NOMO-1 treated with dmso at 0.1 percent for 144 hours (cell line): ENCODE results near the gene BMS1.
A peak's percentile ranks its signal among the peaks of the same experiment; 100 is the strongest.
"Not testable (repeated sequence)": the region's sequence is repeated elsewhere in the genome, so short reads cannot be mapped to it uniquely, and the experiment has no call there.

Source experiments
- DNase-seq: peaks from one replicate; lab custom pipeline; 2025; ENCODE audit not compliant: unreplicated experiment; lab: John Stamatoyannopoulos, UW

The BMS1 gene

DNA sequence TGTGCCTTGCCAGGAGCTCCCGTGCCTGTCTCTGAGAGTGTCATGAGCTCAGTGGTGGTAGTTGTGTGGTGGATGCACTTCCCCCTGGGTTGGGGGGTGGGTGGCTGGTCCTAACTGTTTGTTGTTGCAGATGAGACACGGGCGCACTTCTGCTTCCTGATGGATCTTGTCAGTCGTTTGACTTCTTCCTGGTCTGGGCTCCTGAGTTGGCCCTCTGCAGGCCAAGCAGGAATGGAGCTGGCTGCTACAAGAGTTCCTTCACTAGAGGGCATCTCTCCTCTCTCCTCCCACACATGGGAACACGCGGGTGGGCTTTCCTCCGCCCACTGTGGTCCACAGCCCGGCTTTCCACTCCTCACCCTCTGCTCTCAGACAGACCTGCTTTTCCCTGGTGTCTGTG is 82.0 kb downstream of the BMS1 start:
- DNase-seq: peak; percentile 22

DNA sequence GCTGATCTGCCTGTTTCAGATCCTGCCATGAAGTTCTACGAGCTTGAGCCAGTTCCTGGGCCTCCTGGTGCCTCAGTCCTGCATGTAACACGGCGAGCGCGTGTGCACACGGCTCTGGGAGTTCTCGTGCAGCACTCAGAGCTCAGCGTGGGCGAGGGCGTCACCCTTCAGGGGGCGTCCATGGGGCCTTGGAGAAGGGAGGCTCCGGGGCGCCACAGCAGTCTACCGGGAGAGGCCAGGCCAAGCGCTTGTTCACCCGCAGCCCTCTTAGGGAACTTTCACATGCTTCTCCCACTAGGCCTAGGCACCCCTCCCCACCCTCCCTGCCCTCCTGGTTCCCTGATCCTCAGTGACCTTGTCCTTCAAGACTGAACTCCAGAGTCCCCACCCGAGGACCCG is 83.1 kb downstream of the BMS1 start:
- no peak for DNase-seq

DNA sequence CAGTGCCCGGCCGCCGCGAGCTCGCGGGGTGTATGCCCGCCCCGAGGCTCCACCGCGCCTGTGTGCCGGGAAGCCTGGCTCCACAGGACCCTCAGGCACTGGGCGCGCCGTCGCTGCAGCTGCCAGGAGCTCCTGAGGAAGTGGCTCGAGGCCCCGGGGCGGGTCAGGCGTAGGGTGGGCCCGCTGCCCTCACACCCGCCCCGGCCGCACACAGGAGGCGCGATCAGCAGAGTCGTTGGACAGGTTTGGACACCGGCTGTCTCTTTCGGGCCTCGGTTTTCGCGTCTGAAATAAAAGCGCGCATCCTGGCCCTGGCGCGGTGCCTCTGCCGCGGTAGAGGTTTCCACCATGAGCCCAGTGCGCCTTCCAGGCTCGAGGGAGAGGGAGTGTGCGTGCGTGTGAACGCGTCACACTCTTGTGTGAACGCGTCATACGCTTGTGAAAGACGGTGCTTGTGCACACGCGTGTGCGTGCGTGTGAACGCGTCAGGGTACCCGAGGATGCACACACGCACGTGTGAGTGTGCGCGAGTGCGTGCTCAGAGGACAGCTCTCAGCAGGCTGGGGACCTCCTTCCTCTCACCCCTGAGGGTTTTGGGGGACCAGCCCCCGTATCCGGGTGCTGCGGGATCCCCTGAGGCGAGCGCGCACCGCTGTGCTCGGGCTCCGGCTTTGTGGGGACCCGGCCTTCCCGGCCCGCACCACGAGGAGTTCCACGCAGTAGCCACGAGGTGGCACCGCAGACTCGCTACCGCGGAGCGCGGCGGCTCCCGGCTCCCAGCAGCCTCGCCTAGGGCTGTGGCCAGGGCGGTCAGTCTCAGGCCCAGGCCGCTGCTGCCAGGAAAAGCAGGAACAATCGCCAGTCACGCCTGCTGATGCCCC is 83.8 kb downstream of the BMS1 start:
- DNase-seq: peak; percentile 57

DNA sequence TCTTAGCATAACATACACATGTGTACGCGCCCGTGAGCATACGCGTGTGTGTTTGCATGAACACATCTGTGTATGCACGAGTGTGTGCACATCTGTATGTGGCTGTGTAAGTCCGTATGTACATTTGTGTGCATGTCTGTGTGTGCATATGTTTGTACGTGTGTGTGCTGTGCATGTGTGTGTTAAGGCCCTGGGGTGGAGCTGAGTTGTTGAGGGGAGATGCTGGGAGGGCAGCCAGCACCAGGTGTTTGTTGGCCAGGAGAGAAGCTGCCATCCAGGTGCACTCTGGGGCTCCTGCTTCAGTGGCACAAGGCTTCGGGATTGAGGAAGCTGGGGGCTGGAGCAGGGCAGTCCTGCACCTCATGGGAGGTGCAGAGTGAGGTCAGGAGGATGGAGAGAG is 85.0 kb downstream of the BMS1 start:
- DNase-seq: no peak

DNA sequence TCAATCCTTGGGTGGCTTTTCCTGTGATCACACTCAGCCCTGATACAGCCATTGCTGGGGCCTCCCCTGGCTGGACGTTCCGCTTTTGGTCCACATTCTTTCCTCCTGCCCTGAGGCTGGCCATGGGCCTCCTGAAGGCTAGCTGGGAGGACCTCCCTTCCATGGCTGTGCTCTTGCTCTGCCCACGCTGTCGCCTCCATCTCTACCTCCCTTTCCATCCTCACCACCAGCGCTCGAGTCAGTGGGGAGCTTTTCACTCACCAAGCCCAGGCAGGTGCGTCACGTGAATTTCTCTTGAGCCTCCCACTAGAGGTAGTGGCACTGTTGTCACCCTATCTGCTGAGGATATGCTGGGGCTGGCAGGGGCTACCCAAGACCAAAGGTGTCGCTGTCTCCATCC is 85.9 kb downstream of the BMS1 start:
- DNase-seq: no peak

DNA sequence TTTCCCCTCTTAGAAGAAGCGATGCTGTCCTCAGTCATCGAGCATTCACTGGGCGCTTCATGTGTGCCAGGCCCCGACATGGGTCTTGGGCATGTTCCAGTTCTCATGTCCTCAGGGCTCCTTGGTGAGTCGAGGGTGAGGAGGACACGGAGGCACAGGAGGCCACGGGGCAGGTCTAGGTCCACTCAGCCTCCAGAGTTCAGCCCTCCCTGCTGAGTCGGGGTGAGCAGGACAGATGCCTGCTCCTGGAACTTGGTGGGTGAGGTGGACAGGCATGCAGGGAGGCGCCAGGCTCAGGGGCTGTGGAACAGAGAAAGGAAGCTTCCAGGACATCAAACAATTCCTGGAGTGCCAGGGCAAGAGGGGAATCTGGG is 87.4 kb downstream of the BMS1 start:
- no peak for DNase-seq

DNA sequence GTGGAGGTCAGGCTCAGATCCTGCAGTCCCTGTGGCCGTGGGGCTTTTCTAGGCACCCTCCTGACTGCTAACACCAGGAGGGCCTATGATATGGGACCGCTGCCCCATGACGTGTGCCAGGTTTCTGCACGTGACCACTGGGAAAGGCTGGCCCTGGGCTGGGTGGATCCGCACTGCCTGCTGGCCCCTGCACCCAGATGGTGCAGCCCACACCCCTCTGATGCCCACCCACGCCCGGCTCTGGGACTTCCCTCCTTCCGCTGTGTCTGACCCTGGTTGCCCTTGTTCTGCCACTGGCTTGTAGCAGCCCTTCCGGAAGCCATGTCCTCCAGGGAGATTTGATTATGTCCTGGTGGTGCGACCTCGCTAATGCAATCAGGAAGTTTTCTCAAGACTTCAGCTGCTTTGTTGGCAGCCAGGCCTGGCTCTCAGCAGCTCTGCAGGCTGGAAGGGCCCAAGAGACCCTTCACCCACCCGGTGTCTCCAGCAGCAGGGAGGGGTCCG is 88.6 kb downstream of the BMS1 start:
- DNase-seq: not testable (repeated sequence)

DNA sequence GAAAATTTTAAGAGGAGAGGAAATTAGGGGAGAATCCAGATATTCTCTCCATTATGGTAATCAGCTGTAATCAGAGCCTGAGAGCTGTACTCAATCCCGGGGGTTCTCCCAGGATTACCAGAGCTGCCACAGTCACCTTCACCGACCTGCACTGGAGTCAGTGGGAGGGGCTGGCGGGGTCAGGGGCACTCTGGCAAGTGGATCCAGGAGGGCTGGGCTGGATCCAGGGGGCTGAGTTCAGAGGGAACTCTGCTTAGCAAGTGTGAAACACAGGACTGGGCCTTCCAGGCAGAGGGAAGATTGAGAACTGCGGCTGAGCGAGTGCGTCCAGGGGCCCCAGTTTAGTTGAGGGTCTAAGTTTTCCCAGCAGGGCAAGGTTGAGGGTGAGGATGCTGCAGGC is 89.2 kb downstream of the BMS1 start:
- DNase-seq: no peak

DNA sequence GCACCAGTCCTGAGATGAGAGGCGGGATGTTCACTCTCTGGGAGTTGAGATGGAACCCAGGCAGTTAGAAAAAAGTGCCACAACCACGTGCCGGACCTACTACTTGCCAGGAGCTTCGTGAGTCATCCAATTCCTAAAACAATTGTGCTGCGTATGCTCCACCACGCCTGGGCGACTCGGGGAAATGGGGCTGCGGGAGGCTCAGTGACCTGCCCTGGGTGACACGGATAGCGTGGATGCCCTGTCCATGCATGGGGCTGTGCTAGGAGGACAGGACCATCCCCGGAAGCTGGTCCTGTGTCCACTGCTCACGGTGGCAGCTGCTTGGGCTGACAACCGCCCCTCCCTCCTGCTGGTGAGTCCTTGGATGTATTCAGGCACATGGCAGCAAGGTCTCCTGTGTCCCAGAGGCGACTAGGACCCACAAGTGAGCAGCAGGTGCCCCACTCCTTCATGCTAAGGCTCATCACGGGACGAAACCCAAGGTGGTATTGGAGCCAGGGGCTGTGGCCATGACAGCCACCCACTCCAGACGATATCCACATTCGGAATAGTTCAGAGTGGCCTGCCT is 90.4 kb downstream of the BMS1 start:
- DNase-seq: no peak

DNA sequence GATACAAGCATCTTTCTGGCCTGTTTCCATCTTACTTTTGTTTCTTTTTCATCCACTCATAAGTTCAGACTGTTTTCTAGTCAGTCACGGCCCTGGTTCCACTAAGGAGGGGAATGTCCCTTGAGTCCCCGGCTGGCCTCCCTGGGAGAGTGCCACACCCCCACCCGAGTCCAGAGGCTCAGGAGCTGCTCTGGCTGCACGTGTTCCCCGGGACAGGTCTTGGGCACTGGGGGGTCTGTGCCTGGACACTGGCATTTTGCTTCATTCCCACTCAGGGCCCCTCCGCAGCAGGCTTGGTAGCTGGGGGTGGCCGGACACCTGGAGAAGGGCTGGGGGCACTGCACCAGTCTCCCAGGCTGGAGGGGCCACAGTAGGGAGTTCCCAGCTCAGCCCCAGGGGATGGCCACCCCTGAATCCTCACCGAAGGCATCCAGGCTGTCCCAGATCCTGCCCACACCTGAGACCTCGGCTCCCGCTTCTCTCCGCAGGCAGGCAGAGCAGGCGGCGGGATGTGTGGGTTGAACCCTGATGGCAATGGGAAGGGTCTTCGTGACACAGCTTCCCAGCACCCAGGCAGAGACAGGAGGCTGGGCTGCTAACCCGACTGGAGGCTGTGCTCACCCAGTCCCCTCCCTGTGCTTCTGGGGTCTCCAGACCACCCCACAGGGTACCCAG is 92.3 kb downstream of the BMS1 start:
- DNase-seq: no peak

DNA sequence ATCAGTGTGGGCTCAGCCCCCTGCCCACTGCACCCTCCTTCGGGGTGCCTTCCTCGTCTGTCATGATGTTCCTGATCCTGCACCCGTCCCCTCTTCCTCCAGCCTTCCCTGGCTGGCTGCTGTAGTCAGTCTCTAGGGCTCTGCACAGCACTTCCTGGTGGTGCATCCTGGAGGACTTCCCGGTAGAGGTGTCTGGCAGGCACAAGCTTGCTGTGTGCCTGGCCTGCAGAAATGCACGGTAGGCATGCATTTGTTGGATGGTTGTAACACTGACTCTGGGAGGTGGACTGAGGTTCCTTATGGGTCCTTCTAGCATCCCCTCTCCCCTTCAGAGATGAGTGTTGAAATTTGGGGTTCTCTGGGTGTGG is 92.8 kb downstream of the BMS1 start:
- DNase-seq: no peak

DNA sequence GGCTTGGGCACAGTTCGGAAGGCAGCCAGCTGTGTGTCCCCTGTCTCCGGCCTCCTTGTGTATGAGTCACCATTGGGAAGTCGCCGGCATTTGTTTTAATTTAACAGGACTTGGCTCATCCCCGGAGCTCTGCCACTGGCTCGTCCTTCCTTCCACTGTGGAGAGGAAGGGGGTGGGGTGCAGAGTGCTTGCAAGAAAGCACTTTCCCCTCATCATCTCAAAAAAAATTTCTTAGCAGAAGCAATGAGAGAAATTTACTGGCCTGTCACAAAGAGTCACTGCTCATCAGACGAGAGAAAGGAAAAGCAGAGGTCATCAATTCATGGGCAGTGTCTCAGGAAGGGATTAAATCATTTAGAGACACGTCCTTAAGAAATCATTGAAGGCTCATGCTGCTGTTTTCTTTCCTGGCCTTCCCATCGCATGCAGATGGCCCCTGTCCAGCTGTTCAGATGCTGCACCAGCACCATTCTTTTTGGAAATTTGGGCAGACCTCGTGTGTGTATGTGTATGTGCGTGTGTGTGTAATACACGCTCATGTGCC is 93.3 kb downstream of the BMS1 start:
- no peak for DNase-seq

DNA sequence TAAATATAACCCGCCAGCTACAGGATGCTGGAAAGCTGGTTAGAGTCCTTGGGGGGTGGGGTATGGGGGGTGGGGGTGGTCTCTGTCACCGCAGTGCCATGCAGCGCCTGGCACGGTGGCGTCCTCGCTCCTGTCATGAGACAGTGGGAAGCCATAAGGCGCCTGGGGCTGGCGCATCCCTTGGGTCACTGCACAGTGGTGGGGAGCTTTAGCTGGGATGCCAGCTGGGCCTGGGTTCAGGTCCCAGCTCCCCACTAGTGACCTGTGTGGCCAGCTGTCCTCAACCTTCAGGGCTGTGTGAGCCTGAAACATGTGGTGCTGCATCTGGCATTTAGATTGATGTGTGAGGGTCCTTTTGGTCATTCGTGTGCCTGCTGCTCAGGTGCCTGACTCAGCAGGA is 93.9 kb downstream of the BMS1 start:
- DNase-seq: no peak

DNA sequence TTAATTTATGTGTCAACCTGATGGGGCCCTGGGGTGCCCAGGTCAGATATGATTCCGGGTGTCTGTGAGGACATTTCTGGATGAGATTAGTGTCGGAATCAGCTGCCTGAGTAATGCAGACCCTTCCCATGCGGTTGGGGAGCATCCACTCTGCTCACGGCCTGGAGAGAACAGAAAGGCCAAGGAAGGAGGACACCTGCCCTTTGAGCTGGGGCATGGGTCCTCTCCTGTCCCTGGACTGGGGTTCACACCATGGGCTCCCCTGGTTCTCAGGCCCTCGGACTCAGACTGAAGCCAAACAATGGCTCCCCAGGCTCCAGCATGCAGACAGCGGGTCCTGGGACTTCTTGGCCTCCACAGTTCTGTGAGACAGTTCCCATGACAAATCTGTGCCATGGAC is 94.3 kb downstream of the BMS1 start:
- DNase-seq: no peak

DNA sequence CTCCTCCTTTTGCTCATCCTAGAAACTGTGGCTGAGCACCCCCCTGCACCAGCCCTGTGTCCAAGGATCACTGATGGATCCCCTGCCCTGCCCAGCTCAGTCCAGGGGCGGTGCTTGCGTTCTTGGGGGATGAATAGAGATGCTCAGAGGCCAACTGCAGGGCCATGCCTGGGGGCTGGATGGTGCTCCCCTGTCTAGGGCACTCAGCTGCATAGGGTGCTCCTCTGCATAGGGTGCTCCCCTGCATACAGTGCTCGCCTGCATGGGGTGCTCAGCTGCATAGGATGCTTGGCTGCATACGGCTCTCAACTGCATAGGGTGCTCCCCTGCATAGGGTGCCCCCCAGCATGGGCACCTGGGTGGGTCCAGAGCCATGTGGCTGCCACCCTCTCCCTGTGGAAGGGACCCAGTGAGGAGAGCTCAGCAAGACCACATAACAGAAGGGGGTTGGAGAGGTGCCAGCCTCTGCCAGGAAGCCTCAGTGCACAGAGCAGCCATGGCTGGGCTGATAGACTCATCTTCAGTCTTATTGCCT is 95.0 kb downstream of the BMS1 start:
- no peak for DNase-seq

DNA sequence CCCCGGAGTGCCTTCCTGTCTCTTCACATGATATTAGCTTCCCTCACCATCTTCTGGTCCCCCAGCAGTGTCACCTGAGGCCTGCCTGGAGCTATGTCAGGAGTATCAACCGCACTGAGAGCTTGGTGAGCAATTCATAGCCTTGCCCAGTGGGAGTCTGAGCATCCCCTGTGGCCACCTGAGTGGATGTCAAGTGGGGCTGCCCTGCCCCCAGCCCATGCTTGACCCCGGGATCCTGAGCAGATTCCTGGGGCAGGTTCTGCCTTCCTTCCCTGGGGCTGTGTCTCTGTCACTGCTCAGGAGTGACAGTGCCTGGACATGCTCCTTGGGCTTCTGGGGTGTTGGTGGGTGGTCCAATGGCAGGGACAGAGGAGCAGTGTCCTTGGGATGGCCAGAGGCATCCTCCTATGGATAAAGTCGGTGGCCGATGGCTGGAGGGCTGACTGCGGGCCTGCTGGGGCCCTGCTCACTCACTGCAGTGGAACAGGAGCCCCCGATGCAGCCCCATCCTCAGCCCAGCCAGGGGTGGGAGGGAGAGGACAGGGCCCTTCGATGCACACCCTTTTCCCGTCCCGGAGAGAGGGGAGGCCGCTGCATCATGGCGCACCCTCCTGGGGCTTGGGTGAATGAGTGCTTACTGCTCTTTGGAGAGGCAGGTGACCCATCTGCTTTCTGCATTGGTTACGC is 95.7 kb downstream of the BMS1 start:
- DNase-seq: no peak

DNA sequence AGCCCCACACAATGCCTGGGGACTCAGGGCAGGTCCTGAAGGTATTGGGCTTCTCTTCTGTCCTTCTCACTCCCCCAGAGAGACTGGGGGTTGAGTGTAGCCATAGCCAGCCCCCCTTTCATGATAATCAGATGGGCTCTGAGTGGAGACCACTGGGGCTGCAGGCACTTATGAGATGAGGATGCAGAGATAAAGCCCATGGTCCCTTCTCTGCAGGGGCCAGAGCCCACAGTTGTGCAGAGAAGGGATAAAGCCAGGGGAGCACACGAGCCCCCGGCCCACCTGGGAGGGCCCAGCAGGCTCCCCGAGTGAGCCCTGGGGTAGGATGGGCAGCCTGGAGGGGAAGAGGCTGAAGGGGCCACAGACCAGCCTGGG is 96.2 kb downstream of the BMS1 start:
- DNase-seq: no peak

DNA sequence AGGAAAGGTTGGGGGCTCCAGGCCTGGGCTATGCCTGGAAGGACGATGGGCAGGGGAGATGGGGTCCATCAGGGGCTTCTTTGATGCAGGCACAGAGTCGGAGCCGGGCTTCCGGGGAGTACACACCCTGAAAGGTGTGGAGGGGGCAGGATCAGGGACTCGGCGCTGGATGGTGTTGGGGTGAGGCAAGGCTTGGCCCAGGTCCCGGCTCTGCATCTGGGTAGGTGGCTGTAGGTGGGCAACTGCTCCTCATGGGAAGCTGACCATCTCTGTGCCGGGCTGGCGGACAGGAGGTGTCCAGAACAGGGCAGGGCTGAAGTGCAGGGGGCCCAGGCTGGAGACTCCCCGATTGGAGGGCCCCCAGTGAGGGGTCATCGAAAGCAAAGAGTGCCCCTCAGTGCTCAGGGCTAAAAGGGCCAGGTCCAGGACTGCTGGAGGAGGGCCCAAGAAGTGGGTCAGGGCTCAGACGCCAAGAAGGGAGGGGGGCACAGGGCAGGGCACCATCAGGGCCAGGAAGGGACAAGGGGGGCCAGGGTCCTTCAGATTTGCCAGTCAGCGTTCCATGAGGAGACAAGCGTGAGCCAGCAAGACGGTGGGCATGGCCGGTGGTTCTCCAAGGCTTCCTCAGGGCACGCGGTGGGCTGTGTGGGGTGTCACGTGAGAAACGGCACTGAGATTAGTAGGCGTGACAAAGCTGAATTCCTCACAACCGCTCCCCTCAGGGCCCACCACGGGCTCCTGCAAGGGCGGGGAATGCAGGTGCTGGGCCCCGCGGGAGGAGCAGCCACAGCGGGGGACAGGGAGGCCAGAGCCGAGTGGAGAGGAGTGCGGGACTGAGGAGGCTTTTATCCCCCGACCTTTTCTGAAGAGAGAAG is 97.0 kb downstream of the BMS1 start:
- DNase-seq: no peak

DNA sequence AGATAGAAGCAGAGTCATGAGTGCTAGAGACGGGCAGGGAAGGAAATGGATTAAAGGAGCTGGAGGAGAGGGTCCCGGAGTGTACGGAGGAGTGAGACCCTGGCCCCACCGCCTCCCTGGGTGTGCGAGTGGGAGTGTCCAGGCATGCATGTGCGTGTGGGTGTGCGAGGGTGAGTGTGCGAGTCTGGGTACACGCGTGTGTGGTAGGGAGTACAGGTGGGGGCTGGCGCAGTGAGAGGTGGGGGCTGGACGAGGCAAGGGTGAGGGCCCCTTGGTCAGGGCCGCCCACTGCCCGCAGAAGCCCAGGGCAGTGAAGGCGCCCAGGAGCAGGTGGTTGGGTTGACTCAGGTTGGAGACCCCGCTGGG is 97.6 kb downstream of the BMS1 start:
- DNase-seq: no peak

DNA sequence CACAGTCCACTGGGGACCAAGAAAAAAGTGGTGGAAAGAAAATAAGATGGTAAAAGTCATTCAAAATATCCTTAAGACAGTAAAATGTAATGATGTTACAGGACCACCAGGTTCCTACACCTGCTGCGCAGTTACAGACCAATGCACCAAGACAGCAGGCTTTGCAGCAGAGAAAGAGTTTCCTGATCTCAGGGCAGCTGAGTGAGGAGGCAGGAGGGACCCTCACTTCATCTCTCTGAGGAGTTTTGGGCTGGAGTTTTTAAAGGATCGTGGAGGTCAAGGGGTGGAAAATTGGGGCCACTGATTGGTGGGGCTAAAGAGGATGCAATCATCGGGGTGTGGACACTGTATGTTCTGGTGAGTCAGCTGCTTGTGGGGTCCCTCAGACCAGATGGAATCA is 100.0 kb downstream of the BMS1 start:
- DNase-seq: no peak
